Neural cell (in vitro differentiated cells): ENCODE measurements around the gene IQCK. TPM values are rescaled to one million over a fixed set of nuclear protein-coding genes. Genes with fewer than 3 reads are reported as not detected.

Source experiments
- H2AFZ ChIP-seq: fragments of 200-600, 300-800 bp; sonication (generic), shearing (Covaris generic); 2 replicates; pipeline ENCODE4 v1.6.0; 2014; ENCODE audit warnings: low read depth, mild to moderate bottlenecking, antibody characterized with exemption, low read length, moderate library complexity
- H3F3A ChIP-seq: fragments of 200-600 bp; shearing (Covaris generic); 2 replicates; pipeline ENCODE4 v1.6.1; 2016; ENCODE audit warnings: mild to moderate bottlenecking, moderate library complexity, mixed read lengths, antibody characterized with exemption, low read length; ENCODE audit not compliant: insufficient read depth, poor library complexity, severe bottlenecking
- H3K27ac ChIP-seq: fragments of 200-600, 300-800 bp; sonication (generic), shearing (Covaris generic); 2 replicates; pipeline ENCODE4 v1.5.1; 2014; ENCODE audit warnings: mild to moderate bottlenecking, low read length, moderate library complexity
- H3K27me3 ChIP-seq: fragments of 300-800, 200-600 bp; sonication (generic), shearing (Covaris generic); 2 replicates; pipeline ENCODE4 v1.6.0; 2014; ENCODE audit warnings: mild to moderate bottlenecking, low read depth, low read length, moderate library complexity; ENCODE audit not compliant: insufficient read depth
- H3K36me3 ChIP-seq: fragments of 300-800, 200-600 bp; sonication (generic), shearing (Covaris generic); 2 replicates; pipeline ENCODE4 v1.5.1; 2014; ENCODE audit warnings: mild to moderate bottlenecking, antibody characterized with exemption, low read length, moderate library complexity; ENCODE audit not compliant: insufficient read depth
- H3K4me2 ChIP-seq: fragments of 300-800, 200-600 bp; sonication (generic), shearing (Covaris generic); 2 replicates; pipeline ENCODE4 v1.6.0; 2014; ENCODE audit warnings: mild to moderate bottlenecking, low read length
- H3K4me3 ChIP-seq: fragments of 300-800, 200-600 bp; sonication (generic), shearing (Covaris generic); 2 replicates; pipeline ENCODE4 v1.5.1; 2014; ENCODE audit warnings: mild to moderate bottlenecking, low read length, moderate library complexity
- H3K79me2 ChIP-seq: fragments of 200-600 bp; shearing (Covaris generic); replicated peaks from 2 replicates; pipeline ENCODE4 v1.6.0; 2014; ENCODE audit warnings: mild to moderate bottlenecking, low read length, moderate library complexity; ENCODE audit not compliant: insufficient read depth
- H3K9ac ChIP-seq: fragments of 300-800, 200-600 bp; sonication (generic), shearing (Covaris generic); 2 replicates; pipeline ENCODE4 v1.6.1; 2016; ENCODE audit warnings: mild to moderate bottlenecking, low read length, mixed read lengths
- H3K9me2 ChIP-seq: fragments of 200-600 bp; shearing (Covaris generic); 2 replicates; pipeline ENCODE4 v1.6.1; 2016; ENCODE audit warnings: mild to moderate bottlenecking, low read length, mixed read lengths; ENCODE audit not compliant: insufficient read depth
- H3K9me3 ChIP-seq: fragments of 200-600, 300-800 bp; sonication (generic), shearing (Covaris generic); 2 replicates; pipeline ENCODE4 v1.6.1; 2016; ENCODE audit warnings: mild to moderate bottlenecking, mixed run types, low read length, moderate library complexity, mixed read lengths
- H4K20me1 ChIP-seq: fragments of 200-600 bp; shearing (Covaris generic); 2 replicates; pipeline ENCODE4 v1.6.1; 2016; ENCODE audit warnings: mild to moderate bottlenecking, mixed run types; ENCODE audit not compliant: insufficient read depth
- CTCF ChIP-seq: fragments of 450-650 bp; IDR thresholded peaks from 2 replicates; pipeline ENCODE4 v1.5.1; 2014; ENCODE audit warnings: antibody characterized with exemption, mild to moderate bottlenecking, moderate library complexity; ENCODE audit not compliant: poor library complexity, severe bottlenecking
- EP300 ChIP-seq: fragments of 450-650 bp; conservative IDR thresholded peaks from 2 replicates; pipeline ENCODE4 v1.6.1; 2014; ENCODE audit warnings: antibody characterized with exemption, mild to moderate bottlenecking, moderate library complexity; ENCODE audit not compliant: poor library complexity, severe bottlenecking
- EZH2 ChIP-seq: fragments of 200-600, 300-800 bp; shearing (Covaris generic), sonication (generic); IDR thresholded peaks from 2 replicates; pipeline ENCODE4 v1.6.1; 2014; ENCODE audit warnings: antibody characterized with exemption, low read length, borderline replicate concordance, mild to moderate bottlenecking; ENCODE audit not compliant: insufficient read depth, poor library complexity, severe bottlenecking
- MXI1 ChIP-seq: fragments of 450-650 bp; conservative IDR thresholded peaks from 2 replicates; pipeline ENCODE4 v1.6.1; 2014; ENCODE audit warnings: antibody characterized with exemption, mild to moderate bottlenecking; ENCODE audit not compliant: poor library complexity, severe bottlenecking
- POLR2AphosphoS5 ChIP-seq: IDR thresholded peaks from 2 replicates; pipeline ENCODE4 v1.6.1; 2012
- RAD21 ChIP-seq: fragments of 450-650 bp; conservative IDR thresholded peaks from 2 replicates; pipeline ENCODE4 v1.6.1; 2014; ENCODE audit warnings: antibody characterized with exemption, mild to moderate bottlenecking, moderate library complexity
- REST ChIP-seq: IDR thresholded peaks from 2 replicates; pipeline ENCODE4 v1.6.1; 2012; ENCODE audit warnings: borderline replicate concordance
- SMC3 ChIP-seq: fragments of 450-650 bp; conservative IDR thresholded peaks from 2 replicates; pipeline ENCODE4 v1.6.1; 2014; ENCODE audit warnings: antibody characterized with exemption, mild to moderate bottlenecking, moderate library complexity; ENCODE audit not compliant: poor library complexity
- TAF1 ChIP-seq: IDR thresholded peaks from 2 replicates; pipeline ENCODE4 v1.6.1; 2012; ENCODE audit warnings: low read depth
- polyA plus RNA-seq: library from polyadenylated mRNA; depleted of rRNA; stranded (reverse); fragments of >200 nt; gene quantifications from 2 replicates; pipeline ENCODE4 v1.2.3, GENCODE V29; 2014

The IQCK gene
- polyA plus RNA-seq, 1 donor from 2014 or later: 10.2 TPM

GRCh38 chr16:19771796-19772195, 53.7 kb downstream of the IQCK start:
- no peak overlapping the region for H3K4me3 ChIP-seq
- no peak overlapping the region for H3K9ac ChIP-seq
- no peaks in the 10 kb centered on the region for H3K9me2 ChIP-seq
- no peak overlapping the region for H3K27ac ChIP-seq
- H3K9me3 ChIP-seq: no peaks in the 10 kb centered on the region
- H3K4me2 ChIP-seq: no peak overlapping the region
- H4K20me1 ChIP-seq: no peaks in the 10 kb centered on the region
- TF ChIP-seq MXI1 (no peak), RAD21 (no peak), REST (no peak), EZH2 (no peak), TAF1 (no peak), POLR2AphosphoS5 (no peak), CTCF (no peak), SMC3 (no peak), EP300 (no peak)
- H2AFZ ChIP-seq: no peak overlapping the region
- H3K36me3 ChIP-seq: no peaks in the 10 kb centered on the region
- no peaks in the 10 kb centered on the region for H3K27me3 ChIP-seq
- no peaks in the 10 kb centered on the region for H3F3A ChIP-seq
- H3K79me2 ChIP-seq: no peaks in the 10 kb centered on the region

- no peak for TF ChIP-seq EP300
- no peak for TF ChIP-seq CTCF
- TF ChIP-seq MXI1: no peak
- no peak for TF ChIP-seq REST
- TF ChIP-seq RAD21: no peak
- no peak for TF ChIP-seq SMC3
- no peak for TF ChIP-seq EZH2
- TF ChIP-seq POLR2AphosphoS5: no peak
- no peak for TF ChIP-seq TAF1
Observed at GRCh38 chr16:19774024-19774423, 56.0 kb downstream of the IQCK start.

More at GRCh38 chr16:19774024-19774423, 56.0 kb downstream of the IQCK start:
- H2AFZ ChIP-seq: no peak overlapping the region
- H3K4me2 ChIP-seq: no peak overlapping the region
- H4K20me1 ChIP-seq: no peaks in the 10 kb centered on the region
- H3K9ac ChIP-seq: no peak overlapping the region
- no peak overlapping the region for H3K4me3 ChIP-seq
- H3K9me3 ChIP-seq: no peaks in the 10 kb centered on the region
- no peaks in the 10 kb centered on the region for H3K27me3 ChIP-seq
- H3K27ac ChIP-seq: no peak overlapping the region
- no peaks in the 10 kb centered on the region for H3K36me3 ChIP-seq
- no peaks in the 10 kb centered on the region for H3K9me2 ChIP-seq
- H3F3A ChIP-seq: no peaks in the 10 kb centered on the region
- H3K79me2 ChIP-seq: no peaks in the 10 kb centered on the region
